Epithelial cell of proximal tubule (primary cell): ENCODE measurements around the gene AIF1L. TPM values are rescaled to one million over a fixed set of nuclear protein-coding genes. Genes with fewer than 3 reads are reported as not detected.

Experiments
- DNase-seq: peaks from one replicate; pipeline ENCODE4 v3.0.0-alpha.2; 2011; ENCODE audit warnings: low read depth
- H3K4me3 ChIP-seq: 2 replicates; pipeline ENCODE4 v1.5.1; 2011; ENCODE audit warnings: low read depth, mild to moderate bottlenecking, low read length
- total RNA-seq: library from RNA; depleted of rRNA; stranded (reverse); fragments of >200 nt; gene quantifications from 2 replicates; pipeline ENCODE4 v1.2.3, GENCODE V29; 2015
- TF ChIP-seq, protein P1 (sequence below): conservative IDR thresholded peaks from 2 replicates; pipeline ENCODE4 v1.5.1; 2012; ENCODE audit warnings: low read depth, mild to moderate bottlenecking, low read length

Gene AIF1L
- total RNA-seq, 1 donor from 2014 or later: 71.6 TPM

DNA sequence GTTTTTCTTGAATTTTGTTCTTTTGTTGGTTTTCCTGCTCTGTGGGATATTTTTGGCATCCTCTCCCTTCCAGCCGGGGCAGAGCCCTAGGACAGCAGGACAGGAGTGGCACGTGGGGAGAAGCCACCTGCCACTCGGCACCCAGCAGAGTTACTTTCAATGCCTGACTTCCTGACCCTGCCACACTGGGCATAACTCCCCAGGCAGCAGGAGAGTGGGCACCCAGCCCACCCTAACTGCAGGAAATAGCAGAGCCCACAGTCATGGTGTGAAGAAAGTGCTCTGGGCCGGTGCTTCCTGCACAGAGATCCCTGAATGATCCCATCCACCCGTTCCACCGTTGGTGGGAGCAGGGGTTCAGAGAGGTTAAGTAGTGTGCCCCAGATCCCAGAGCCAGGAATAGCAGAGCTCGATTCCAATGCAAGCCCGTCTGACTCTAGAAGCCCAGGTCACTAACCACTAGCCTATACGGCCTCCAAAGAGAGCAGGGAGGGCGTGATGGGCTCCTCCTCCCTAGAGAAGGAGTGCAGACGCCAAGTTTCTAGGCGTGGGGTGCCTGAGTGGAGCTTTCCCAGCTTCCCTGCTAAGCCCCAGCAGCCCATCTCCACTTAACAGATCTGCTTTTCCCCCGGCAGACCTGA is 20.9 kb downstream of the AIF1L start:
- no peak for DNase-seq
- no peak overlapping the region for H3K4me3 ChIP-seq
- TF ChIP-seq, protein P1, sequence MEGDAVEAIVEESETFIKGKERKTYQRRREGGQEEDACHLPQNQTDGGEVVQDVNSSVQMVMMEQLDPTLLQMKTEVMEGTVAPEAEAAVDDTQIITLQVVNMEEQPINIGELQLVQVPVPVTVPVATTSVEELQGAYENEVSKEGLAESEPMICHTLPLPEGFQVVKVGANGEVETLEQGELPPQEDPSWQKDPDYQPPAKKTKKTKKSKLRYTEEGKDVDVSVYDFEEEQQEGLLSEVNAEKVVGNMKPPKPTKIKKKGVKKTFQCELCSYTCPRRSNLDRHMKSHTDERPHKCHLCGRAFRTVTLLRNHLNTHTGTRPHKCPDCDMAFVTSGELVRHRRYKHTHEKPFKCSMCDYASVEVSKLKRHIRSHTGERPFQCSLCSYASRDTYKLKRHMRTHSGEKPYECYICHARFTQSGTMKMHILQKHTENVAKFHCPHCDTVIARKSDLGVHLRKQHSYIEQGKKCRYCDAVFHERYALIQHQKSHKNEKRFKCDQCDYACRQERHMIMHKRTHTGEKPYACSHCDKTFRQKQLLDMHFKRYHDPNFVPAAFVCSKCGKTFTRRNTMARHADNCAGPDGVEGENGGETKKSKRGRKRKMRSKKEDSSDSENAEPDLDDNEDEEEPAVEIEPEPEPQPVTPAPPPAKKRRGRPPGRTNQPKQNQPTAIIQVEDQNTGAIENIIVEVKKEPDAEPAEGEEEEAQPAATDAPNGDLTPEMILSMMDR: no peak

DNA sequence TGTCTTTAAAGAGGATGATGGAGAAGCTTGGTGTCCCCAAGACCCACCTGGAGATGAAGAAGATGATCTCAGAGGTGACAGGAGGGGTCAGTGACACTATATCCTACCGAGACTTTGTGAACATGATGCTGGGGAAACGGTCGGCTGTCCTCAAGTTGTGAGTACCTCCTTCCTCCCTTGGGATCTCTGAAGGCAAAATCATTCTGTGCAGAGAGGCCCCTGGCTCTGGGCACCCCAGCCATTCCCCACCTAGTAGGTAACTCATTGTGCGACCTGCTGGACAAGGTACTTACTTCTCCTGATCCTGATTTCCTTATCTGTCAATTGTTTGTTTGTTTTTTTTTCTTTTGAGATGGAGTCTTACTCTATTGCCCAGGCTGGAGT is 21.4 kb downstream of the AIF1L start:
- TF ChIP-seq, protein P1: no peak
- DNase-seq: no peak
- H3K4me3 ChIP-seq: no peak overlapping the region

DNA sequence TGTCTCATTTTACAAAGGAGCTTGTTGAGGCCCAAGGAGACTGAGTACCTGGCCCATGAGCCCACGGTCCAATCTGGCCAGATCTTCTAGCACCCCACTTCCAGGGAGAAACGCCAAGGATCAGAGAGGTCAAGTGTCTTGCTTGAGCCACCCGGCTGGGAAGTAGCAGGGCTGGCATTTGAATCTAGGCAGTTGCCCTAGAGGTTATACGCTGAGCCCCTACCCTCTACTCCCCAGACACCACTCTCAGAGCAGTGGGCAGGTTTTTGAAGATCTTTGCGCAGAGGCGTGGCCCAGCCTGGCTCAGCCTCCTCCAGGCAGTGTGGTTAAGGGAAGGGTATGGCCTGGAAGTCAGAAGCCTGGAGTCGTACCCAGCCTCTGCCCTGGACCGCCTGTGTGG is 23.3 kb downstream of the AIF1L start:
- TF ChIP-seq, protein P1: no peak
- H3K4me3 ChIP-seq: no peak overlapping the region
- no peak for DNase-seq

DNA sequence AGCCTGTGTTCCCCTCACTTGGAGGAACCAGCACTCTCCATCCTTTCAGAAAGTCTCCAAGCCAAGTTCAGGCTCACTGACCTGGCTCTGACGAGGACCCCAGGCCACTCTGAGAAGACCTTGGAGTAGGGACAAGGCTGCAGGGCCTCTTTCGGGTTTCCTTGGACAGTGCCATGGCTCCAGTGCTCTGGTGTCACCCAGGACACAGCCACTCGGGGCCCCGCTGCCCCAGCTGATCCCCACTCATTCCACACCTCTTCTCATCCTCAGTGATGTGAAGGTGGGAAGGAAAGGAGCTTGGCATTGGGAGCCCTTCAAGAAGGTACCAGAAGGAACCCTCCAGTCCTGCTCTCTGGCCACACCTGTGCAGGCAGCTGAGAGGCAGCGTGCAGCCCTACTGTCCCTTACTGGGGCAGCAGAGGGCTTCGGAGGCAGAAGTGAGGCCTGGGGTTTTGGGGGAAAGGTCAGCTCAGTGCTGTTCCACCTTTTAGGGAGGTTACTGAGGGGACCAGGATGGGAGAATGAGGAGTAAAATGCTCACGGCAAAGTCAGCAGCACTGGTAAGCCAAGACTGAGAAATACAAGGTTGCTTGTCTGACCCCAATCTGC is 24.4 kb downstream of the AIF1L start:
- TF ChIP-seq, protein P1: no peak
- H3K4me3 ChIP-seq: no peak overlapping the region
- no peak for DNase-seq

DNA sequence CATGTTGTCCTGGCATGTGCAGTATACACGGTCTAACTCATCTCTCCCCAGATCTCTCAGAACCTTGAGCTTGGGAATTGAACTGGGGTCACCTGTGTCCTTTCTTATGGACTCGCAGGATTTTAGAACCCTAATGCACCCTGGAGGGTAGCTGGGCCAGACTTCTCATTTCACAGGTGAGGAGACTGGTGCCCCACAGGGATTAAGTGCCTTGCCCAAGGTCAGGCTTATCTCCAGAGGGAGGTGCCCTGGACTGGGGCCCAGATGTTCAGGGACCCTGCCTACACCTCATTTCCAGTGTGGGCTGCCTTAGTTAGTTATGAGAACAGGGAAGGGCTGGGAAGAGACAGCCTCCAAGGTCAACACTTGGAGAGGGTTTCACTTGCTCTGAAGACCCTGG is 25.0 kb downstream of the AIF1L start:
- no peak for DNase-seq
- no peak overlapping the region for H3K4me3 ChIP-seq
- TF ChIP-seq, protein P1: no peak

DNA sequence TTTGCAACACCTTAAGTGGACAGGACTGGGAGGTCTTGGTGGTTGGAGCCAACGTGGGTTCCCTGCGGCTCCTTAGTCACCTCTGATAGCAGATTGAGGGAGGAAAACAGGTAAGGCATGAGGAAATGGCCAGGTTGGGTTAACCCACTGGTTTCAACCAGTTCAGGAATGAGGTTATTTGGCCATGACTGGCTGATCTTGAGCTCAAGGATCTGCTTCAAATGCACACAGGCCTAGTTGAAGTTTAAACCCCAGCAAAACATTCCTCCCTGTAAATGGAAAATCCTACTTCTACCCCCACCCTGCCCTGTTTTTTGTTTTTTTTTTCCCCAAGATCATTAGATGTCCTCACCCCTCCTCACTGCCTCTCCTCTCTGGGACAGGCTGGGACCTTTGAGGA is 25.8 kb downstream of the AIF1L start:
- H3K4me3 ChIP-seq: peak overlapping the region; percentile 12
- TF ChIP-seq, protein P1: no peak
- DNase-seq: peak; percentile 79

DNA sequence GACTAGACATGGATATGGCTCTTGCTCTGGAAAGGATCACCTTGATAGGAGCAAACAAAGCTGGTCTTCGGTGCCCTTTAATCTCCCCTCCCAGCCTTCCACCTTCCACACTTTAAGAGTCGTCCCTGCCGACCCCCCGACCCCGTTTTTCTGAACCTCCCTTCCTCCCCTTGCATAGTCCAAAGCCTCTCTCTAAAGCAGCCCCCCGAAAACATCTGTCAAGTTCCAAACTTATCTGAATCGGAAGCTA is 28.6 kb downstream of the AIF1L start:
- peak overlapping the region; percentile 89 for H3K4me3 ChIP-seq
- TF ChIP-seq, protein P1: no peak
- no peak for DNase-seq
